ENCODE data around the gene GLYR1.
A peak's percentile ranks its signal among the peaks of the same experiment; 100 is the strongest.
"Not testable (repeated sequence)": the region's sequence is repeated elsewhere in the genome, so short reads cannot be mapped to it uniquely, and the experiment has no call there.

The GLYR1 gene

DNA sequence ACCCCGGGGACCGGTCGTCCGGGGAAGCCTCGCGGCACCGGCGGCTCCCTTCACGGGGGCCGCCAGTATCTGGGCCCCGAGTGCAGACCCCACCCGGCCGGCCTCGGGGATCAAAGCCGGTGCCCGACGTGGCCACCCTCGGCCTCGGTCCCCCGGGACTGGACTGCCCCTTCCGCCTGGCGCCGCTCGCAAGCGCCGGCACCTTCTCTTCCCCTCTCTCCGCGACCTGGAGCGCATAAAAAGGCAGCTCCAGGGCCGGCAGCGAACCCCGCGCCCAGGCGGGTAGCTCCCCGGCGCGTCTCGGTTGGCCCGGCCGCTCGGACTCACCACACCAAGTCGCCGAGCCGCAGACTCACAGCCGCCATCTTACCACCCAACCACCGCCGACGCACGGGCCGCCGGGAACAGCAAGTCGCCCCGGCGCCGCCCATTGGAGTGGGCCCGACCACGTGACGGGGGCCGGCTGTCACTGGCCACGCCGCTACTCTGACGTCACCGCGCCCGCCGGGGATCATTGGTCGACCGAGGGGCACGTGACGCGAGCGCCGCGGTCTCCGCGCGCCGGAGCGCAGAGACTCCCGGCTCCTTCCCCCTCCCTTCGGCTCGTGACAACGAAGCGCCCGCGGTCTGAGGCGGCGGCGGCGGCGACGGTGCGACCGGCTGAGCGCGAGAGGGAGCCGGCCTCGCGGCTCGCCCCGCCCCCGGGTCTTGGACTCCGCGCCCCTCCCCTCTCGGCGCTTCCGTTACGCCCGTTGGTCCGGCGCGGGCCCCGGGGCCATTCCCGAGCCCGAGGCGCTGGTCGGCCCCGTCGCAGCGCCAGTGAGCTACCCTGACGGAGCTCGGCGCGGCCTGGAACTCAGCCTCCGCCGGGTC is at the start of gene GLYR1, which contains the start of gene UBN1:
Gene GLYR1 (minus strand): TSS at position 388 of the 873 bp plus-strand sequence. CDS start 23 bp downstream, at position 365.
Gene UBN1 (plus strand): TSS at position 581 of the 873 bp plus-strand sequence. CDS start 5,437 bp downstream, outside the sequence.
- DNase-seq (ENCODE audit: low read depth), result peak; percentile 99

DNA sequence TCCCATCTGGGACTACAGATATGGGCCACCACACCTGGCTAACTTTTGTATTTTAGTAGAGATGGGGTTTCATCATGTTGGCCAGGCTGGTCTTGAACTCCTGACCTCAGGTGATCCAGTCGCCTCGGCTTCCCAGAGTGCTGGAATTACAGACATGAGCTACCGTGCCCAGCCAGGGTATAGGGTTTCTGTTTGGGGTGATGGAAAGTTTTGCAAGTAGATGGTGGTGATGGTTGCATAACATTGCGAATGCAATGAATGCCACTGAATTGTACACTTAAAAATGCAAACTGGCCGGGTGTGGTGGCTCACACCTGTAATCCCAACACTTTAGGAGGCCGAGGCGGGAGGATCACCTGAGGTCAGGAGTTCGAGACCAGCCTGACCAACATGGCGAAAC is 49.7 kb upstream of the GLYR1 start:
- not testable (repeated sequence) for DNase-seq (ENCODE audit: low read depth)

DNA sequence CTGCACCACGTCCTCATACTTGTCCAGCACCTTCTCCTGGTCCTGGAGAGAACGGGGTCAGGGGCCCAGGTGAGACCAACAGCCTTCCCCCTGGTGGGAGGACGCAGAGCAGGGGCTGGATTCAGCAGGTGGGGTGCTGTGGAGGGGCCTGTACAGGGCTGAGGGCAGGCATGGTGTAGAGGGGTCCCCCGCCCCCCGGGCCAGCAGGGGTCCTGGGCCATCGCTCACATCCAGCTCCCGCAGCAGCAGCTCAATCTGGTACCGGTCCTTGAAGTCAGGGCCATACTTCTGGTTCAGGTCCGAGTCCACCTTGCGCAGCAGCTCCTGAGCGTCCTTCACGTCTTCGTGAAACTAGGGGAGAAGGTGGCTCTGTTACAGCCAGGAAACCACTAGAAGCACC is 48.3 kb upstream of the GLYR1 start:
- DNase-seq (ENCODE audit: low read depth), result no peak

DNA sequence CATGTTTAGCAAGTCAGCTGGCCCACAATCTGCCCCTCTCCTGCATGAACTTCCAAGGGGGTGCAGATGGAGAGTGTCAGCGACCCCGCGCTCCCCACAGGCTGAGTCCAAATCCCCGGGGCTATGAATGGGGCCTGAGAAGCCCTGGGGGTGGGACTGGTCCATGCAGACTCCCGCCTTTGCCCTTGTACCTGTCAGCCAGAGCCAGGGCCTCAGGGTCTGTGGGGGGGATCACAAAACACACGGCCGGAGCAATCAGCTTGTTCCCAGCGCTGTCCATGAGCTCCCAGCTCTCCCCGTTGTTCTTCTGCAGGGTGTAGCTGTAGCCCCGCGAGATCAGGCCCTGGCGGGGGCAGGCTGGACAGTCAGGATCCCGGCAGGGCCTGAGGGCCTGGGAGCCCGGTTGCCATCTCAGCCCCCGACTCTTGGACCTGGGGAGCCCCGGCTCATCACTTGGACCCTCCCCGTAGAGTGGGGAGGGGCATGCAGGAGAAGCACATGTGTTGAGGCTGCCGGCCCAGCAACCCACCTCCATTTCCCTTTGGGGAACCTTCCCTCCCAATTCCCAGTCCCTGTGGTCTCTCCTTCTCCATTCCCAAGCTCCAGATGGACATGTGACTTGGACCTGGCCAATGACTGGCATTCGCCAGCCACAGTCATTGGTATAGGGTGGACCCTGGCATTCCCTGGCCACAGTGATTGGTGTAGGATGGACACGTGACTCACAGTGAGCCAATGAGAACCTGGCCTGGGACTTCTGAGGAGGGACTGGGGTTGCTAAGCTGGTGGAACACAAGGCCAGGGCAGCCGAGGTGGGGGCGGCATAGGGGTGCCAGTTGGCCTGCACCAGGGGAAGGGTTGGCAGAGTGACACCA is 47.4 kb upstream of the GLYR1 start:
- no peak for DNase-seq (ENCODE audit: low read depth)

DNA sequence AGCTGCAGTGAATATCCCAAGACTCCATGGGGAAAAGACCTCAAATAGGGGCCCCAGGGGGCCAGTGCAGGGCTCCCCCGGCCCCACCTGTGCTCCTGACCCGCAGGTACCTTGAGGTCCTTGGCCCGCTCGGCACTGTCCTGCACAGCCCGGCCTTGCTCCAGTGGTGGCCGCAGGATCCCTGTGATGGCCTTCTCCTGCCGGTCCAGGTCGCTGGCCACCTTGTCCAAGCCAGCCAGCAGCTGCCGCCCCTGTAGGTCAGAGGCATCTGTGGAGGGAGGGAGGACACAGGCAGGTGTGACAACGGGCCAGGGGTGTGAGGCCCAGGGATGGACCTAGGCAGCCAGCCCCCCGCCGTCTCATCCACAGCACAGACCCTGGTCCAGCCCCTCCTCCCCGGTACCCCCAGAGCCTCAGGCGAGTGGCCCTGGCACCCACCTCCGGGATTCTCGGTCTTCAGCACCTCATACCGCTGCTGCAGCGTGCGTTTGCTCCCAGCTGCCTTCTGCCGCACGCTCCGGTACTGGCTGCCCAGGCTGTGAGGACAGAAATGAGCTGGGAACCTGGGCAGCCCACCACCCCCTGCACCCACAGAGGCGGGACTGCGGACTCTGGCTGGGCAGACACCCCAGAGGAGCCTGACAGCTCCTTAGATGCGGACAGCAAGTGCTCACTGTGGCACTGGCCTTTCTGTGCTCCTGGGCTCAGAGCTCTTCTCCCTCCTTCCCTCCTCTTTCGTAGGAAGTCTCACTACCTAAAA is 46.2 kb upstream of the GLYR1 start:
- DNase-seq (ENCODE audit: low read depth), result no peak

DNA sequence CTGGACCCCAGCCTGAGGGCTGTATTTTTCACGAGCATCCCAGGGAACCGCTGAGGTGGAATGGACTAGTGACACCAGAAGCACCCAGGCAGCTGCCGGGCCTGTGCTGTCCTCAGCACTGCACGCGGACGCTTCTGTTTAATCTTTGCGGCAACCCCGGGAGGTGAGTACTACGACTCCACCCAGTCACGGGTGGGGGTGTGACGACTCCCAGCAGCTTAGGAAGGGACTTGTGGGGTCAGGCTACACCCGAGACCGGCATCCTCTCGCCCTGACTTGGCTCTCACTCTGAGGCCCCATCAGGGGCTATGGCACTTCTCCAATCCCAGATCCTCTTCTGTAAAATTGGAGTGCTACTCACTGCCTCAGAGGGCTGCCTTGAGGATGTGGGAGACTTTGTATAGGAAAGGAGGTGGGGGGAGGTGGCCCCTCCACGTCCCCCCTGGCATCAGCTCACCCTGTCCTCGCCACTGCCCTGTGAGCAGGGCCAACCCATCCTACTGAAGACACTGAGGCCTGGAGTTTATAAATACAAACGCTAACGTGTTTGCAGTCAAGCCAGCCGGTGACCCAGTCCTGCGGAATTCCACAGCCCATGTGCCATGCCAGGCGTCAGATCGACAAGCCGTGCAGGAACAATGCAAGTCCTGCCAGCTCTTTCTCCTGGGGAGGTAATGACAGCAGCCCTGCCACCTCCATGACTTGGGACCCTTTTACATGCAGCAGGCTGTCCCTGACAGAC is 45.4 kb upstream of the GLYR1 start:
- DNase-seq (ENCODE audit: low read depth), result no peak

DNA sequence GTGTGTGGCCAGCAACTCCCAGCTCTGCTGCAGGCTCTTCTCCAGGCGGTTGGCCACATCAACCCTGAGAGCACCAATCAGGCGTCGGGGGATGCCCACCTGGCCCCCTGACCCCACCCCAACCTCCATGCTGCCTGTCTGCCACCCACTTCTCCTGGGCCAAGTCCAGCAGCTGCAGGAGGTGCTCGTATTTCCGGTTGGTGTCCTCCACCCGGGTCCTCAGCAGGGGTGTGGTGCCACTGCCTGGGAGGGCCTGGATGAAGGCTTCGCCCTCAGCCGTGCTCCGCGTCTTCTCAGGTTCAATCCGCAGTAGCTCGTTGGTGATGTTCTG is 44.8 kb upstream of the GLYR1 start:
- DNase-seq (ENCODE audit: low read depth), result no peak

DNA sequence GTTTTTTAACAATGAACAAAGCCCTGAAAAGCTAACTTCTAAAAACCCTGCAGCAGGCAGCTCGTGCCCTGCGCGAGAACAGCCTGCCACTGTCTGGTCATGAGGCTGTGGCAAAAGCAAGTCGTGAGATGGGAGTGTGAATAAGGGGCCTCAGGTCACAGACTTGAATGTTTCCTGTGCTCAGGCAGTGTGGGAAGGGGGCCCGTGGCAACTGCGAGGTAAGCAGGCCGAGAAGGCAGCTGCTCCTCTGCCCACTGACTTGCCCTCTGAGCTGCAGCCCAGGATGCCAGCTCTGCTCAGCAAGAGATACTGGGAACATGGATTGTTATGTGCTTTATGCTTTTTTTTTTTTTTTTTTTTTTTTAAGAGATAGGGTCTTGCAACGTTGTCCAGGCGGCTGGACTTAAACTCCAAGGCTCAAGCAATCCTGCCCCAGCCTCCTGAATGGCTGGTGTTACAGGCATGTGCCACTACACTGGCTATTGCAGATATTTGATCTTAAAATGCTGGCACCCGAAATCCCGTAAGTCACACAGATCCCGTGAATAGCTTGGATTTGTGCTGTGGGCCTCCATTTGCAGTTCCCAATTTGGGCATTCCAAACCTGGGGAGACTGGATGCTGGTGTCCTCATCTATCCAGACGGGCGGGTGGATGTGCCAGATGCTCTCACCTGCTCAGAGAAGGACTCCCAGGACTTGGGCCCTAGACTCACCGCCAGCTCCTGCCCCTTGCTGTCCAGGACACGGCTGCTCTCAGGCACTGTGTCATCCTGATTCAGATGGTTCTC is 44.2 kb upstream of the GLYR1 start:
- no peak for DNase-seq (ENCODE audit: low read depth)

DNA sequence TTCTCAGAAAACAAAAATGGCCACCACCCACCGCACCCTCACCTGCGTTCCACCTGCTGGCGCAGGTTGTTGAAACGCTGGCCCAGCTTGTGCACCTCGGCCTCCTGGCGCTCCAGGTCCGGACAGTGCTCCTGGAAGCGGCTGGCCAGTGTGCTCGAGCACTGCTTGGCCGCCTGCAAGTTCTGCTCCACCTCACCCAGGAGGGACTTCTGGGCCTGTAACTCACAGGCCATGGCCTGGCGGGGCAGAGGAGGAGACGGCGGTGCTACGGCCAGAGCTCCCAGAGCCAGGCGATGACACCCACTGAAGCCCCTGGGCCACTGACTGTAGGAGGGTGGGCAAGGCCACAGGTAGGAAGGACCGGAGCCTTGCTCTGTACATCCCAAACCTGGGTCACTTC is 43.6 kb upstream of the GLYR1 start:
- DNase-seq (ENCODE audit: low read depth), result no peak

DNA sequence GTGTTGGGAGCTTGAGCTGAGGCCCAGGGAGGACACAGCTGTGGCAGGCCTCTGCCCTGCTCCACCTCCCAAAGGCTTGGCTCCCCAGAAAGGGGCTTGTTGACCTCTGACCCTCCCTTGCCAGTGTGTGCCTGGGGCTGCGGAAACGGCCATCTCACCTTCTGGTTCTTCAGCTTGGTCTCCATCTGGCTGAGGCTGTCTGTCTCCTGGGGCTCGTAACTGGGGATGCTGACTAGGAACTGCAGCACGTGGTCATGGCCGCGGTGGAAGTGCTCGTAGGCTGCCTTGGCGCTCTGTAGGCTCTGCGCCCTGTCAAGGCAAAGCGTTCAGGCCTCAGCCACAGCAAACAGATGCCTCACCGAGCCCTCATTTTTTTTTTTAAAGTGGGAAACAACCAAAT is 42.9 kb upstream of the GLYR1 start:
- DNase-seq (ENCODE audit: low read depth), result no peak

DNA sequence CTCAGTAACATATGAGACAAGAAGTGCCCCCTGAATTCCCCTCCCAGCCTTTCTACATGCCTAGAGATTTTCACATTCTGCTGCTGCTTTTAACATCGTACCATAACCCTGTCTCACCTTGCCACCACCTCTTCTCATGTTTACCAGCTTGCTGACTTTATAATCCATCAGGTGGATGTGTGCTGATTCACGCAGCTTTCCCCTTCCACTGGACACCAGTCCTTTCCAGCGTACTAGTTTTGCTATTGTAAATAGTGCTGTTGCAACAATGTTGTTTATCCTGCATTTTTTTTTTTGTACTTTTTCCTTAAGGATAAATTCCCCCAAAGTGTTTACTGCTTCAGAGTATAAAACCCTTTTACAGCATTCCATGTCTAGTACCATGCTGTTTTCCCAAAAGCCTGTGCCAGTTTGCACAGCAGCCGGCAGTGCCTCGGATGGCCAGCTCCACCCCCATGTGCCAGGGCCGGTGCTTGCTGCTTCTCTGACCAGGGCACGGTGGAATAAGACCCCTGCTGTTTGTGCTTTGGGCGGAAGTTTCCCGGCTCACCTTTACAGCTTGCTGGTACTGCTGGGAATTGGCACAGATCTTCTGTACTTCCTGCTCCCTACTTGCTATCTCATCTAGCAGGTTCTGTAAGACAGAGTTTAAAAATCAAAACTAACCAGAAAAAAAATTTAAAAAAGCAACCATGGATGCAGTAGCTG is 41.5 kb upstream of the GLYR1 start:
- no peak for DNase-seq (ENCODE audit: low read depth)

DNA sequence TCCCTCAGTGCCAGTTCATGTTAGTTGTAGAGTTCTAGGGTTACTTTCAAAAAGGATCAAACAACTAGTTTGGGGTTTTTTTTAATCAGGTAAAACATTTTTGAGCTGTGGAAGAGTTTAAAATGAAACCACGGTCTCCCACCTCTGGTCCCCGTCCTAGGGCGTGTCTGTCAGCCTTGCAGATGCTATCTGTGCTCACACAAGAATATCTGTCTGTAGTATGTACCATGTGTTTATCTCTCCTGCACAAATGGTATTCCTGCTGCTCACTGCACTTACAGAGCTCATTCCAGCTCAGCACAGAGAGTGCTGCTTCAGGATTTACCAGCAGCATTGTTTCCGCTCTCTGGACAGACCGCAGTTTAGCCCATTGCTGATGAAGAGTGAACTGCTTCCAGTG is 39.1 kb upstream of the GLYR1 start:
- DNase-seq (ENCODE audit: low read depth), result no peak

DNA sequence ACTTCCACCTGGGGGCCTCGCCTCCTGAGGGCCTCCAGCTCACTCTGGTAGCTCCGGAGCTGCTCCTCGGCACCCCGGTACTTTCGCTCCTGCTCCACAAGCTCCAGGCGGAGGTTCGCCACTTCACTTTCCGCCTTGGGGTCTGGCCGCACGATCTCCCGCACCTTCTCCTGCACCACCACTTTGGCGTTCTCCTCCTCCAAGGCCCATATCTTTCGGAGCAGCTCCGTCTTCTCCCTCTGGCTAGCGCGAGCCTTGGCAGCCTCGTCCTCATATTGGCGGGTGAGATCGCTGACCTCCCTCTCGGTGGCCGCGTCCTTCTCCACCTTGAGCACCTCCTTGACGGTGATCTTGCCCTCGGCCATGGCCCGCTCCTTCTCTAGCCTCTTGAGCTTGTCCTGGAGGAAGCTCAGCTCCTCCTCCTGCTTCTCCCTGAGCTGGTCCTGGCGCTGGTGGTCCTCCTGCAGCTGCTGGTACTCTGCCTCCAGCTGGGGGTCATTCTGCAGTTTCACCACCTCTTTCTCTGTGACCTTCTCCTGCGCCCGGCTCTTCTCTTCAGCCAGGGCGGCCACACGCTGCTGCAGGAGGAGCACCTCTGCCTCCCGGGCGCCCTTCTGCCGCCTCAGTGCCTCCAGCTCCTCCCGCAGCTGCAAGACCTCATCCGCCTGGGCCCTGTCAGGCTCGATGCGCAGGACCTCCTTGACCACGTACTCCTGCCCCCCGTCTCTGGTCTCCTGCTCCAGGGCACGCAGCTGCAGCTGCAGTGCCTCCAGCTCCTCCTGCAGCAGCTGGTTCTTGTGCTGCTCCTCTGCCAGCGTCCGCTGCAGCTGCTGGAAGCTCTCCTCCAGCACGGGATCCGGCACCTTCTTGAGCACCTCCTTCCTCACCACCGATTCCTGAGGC is 38.1 kb upstream of the GLYR1 start:
- no peak for DNase-seq (ENCODE audit: low read depth)

DNA sequence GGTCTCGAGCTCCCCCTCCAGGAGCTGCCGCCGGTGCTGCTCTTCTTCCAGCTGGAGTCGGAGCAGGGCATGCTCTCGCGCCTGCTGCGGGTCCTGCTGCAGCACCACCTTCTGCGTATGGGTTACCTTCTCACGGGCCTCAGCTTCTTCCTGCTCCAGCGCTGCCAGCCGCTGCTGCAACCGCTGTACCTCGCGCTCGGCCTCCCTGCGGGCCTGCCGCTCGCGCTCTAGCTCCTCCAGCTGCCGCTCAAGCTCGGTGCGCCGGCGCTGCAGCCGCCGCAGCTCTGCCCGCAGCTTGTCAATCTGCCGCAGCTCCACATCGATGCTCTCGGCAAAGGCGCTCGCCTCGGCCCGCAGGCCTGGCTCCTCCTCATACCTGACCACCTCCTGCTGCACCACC is 37.1 kb upstream of the GLYR1 start:
- DNase-seq (ENCODE audit: low read depth), result no peak

DNA sequence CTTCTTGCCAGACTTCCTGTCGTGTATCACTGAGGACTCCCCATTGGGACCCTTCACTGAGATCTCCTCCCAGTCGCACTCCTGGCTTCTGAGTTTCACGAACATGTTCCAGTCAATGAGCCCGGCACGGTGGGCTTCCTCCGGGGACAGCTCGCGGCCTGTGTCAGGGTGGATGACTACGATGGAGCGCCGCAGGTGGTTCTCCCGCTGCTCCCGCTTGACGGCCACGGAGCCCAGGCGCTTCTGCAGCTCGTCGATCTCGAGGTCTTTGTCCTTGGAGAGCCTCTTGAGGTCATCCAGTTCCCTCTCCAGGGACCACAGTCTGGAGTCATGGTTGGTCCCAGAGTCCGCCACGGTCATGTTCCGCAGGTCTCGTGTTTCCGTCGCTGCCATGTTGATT is 36.4 kb upstream of the GLYR1 start:
- no peak for DNase-seq (ENCODE audit: low read depth)

DNA sequence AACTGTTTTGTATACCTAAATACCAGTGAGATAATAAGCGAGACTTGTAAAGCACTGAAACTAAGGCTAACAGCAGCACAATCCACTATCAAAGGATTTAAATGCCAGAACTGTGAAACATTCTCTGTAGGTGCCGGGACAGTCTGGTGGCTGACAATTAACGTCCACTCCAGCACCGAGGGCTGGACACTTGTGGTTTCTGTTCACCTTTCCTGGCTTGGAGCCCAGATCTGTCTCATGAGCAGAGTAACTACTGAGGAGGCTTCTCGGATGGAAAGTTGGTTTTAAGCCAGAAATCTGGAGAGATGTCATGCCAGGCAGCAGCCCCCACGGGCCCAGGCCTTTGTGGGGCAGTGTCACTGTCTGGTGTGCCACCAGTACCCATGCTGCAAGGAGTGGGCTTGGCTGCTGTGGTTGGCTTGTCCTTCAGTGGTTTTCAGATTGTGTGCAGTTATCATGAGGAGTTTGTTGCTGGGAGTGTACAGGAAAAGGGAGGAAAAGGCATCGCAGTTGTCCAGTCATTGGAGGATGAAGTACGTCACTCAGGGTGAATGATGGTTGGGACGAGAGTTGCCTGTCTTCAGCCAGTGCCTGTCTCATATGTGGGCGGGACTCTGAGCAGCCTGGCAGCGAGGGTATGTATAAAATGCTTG is 35.7 kb upstream of the GLYR1 start:
- no peak for DNase-seq (ENCODE audit: low read depth)

DNA sequence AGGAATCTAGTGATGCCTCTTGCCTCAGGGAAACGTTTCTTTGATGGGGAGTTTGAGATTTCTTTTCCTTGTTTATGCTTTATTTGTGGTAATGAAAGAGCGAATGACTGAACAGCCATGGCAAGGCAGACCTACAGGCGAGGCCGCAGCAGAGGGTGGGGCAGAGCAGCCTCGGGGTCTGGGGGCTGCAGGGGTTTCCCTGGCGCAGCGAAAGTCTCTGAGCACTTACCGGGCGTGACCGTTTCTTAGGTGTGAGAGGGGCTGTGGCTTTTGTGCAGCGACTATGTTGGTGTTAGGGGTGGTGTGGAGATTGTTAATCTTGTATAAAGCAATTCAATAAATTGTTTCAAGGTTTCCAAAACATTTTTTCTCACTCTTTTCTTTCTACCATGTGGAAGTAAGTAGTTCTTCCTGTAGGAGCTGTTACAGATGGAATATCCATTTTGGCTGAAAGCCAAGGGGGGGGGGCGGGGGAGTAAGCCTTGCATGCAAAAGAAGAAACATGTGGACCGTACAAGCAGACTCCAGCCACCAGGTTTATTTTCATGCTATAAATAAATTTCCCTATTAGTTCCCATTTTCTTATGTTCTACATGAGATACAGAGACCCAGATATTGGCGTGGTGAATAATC is 35.0 kb upstream of the GLYR1 start:
- no peak for DNase-seq (ENCODE audit: low read depth)

DNA sequence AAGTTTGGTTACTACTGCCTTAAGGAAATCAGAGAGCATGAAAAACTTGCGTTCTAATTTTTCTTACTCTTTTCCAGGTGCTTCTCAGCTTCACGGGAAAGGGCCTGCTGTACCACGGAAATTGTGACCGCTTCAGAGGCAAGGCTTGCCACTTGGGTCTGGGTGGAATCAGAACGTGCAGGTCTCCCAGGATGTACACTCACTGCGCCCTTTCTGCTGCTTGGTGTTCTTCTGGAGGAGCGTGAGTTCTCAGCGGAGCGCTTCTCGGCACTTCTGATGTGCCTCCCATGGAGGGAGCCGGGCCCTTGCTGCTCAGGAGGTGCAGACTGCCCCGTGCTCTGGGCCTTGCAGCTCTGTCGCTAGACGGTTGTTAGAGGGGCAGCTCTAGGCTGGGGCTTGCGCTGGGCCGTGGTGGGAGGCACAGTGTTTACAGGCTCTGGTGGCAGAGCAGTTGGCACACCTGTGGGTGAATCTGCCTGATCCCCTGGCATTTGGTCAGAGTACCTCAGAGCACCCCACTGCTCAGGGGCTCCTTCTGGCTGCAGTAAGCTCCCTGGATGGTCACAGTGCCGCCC is 33.0 kb upstream of the GLYR1 start:
- no peak for DNase-seq (ENCODE audit: low read depth)
